Right lung (tissue), 5 donors: Measurements from ENCODE around the gene MRPL46. TPM values are rescaled to one million over a fixed set of nuclear protein-coding genes. Genes with fewer than 3 reads are reported as not detected.
"Not testable (repeated sequence)": the region's sequence is repeated elsewhere in the genome, so short reads cannot be mapped to it uniquely, and the experiment has no call there.

ENCODE experiments used
- DNase-seq, 2 donors: peaks; one replicate each; pipeline ENCODE4 v3.0.0-alpha.2; 2013
- polyA plus RNA-seq, 5 donors: library from polyadenylated mRNA; unstranded; fragments of 120-200 nt; gene quantifications; one replicate each; pipeline versions ENCODE4 v1.2.1 to v1.2.3, GENCODE V29; 2013; ENCODE audit warnings: inconsistent platforms in 1 of 5, low replicate concordance in 1 of 5; ENCODE audit not compliant: insufficient read length in 5 of 5, insufficient read depth in 1 of 5

MRPL46 gene
- polyA plus RNA-seq, 5 donors = 18.3 to 25.5 (median 24.1) TPM

- no peak for DNase-seq
These were observed 18.2 kb downstream of the MRPL46 start for GRCh38 chr15:88448991-88449461.

DNA sequence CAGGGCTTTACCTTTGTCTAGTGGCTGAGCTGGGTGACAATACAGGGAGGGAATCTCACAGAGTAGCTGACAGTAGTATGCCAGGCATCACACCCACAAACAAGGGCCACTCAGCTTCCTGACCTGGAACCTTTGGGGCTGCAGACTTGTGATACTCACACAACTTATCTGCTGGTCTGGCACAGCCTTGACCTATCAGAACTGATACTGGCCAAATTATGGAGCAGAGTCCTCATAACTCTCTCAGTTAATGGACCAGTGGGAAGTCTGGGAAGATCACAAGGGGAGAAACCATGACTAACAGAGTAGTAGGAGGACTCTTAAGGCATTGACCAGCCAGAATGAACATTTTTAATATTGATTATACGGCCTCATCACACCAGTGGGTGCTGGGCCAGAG lies 19.4 kb downstream of the MRPL46 start:
- DNase-seq = no peak

DNA sequence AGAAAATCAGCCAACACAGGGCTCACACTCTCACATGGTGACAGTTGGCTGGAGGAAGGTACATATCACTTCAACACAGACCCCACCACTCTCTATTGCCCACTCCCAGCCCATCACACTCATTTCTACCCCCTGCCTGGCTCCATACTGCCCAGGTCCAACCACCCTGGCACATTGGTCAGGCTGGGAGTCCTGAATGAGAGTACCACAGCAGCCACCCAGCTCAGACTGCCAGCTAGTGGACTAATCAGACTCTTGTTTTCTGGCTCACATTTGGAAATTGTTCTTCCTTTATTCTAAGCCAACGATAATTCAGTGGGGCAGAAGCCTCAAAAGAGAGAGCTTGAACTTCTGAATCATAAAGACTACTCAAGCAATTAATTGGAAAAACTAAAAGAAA lies 20.0 kb downstream of the MRPL46 start:
- DNase-seq = no peak

DNA sequence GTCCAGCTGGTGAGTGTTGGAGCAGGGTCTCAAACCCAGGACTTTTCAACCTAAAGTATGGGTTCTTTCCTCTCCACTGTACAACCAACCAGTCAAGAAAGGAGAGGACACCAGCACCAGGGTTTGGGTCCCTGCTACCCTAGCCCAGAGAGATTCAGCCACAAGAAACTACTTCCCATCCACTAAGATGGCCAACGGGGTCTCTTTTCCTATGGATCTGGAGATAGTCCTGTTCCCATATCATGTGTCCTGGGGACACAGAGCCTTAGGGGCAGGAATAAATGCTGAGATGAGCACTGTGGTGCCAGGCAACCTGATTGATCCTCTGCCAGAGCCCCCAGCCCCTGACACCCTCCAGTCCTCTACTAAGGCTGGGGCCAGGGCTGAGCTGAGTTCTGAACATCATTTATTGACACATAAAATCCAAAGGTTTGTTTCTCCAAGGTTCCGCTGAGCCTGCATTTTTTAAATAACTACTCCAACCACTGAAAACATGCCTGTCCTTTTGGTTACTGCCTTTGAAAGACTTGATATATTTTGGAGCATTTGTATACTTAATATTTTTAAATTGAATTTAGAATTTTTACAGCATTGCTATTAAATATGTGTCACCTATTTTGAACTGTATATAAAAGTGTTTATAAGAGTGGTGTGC lies 26.0 kb downstream of the MRPL46 start:
- DNase-seq = no peak

GRCh38 chr15:88440021-88440420 lies 27.2 kb downstream of the MRPL46 start:
- DNase-seq = no peak

- no peak for DNase-seq
These were observed 29.0 kb downstream of the MRPL46 start for GRCh38 chr15:88438181-88438580.

DNA sequence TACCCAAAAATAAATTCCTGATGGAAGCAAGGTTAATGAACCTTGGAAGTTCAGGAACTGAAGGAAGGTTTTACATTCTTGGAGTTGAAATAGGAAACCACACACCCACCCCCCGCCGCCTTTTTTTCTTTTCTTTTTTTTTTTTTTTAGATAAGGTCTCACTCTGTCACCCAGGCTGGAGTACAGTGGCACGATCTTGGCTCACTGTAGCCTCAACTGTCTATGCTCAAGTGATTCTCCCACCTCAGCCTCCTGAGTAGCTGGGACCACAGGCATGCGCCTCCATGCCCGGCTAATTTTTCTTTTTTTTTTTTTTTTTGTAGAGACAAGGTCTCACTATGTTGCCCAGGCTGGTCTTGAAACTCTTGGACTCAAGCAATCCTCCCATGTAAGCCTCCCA lies 33.1 kb downstream of the MRPL46 start:
- not testable (repeated sequence) for DNase-seq

DNA sequence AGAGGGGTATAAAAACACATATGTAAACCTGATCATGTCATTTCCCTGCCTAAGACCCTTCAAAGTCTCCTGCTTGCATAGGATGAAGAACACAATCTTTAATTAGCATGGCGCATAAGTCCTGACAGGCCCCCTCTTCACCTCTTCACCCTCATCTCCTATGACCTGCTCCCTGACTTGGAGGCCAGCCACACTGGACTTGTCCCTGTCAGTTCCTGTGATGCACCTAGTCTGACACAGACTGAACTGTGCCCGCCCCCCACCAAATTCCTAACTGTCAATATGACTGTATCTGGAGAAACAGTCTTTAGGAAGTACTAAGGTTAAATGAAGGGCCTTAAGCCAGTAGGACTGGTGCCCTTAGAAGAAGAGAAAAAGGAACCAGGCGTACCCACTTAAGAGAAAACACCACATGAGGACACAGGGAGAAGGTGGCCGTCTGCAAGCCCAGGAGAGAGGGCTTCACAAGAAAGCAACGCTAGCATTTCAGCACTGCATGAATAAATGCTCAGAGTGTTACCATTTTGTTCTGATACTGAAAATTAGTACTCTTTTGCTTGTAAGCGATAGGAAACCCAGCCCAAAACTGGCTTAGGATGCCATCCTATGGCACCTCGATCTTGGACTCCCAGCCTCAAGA lies 34.0 kb downstream of the MRPL46 start:
- DNase-seq = no peak

DNA sequence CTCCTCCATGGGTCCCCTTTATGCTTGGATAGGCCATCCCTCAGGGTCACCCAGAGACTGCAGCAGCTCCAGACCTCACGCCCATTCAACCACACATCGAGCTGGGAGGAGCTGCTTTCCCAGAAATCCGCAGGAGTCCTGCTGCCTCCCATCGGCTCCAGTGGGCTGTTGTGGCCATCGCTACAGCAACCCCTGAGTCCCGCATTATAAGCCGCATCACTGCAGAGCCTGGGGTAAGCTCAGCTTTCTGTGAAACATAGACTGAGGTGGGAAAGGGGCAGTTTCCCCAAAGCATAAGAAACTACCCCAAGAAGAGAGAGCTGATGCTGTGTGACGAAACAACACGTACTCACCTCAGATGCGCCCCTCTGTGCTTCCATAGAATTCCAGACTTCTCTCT lies 35.7 kb downstream of the MRPL46 start:
- no peak for DNase-seq

- no peak for DNase-seq
These were observed 37.1 kb downstream of the MRPL46 start for GRCh38 chr15:88430051-88430450.

DNA sequence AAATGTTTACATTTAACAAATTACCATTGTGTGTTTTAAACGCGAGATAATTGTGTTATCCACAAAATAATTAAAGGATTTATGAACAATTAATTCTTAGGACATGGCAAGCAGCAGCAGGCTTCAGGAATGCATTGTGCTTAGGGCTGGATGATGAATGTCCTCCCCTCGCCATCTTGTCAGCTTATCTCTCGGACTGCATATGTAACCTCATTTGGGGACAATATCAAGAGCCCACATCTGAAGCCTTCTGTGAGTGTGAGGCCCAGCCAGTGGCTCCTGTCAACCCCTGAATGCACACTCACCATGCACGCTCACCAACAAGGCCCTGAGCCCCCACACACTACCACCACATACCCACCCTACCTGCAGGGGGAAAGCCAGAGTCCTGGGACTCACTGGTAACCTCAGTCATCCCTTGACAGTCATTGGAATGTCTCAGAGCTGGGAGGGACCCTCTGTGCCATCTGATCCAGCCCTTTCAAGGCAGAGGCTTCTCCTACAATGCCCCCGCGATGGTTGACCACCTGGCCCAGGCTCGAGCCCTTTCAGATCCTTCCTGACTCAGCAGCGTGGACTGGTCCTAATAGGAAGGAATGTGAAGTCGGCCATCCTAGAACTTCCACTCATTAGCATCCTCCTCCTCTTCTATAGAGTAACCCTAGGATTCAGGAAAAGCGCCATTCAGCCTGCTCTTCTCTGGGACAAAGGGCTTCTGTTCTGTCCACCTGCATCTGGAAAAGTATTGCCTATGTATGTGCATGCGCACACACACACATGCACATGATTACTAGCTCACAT lies 38.2 kb downstream of the MRPL46 start:
- DNase-seq = no peak

- DNase-seq = no peak
These were observed 39.1 kb downstream of the MRPL46 start for GRCh38 chr15:88428053-88428452.

- no peak for DNase-seq
These were observed 40.9 kb downstream of the MRPL46 start for GRCh38 chr15:88426304-88426703.

GRCh38 chr15:88423331-88423730 lies 43.9 kb downstream of the MRPL46 start:
- DNase-seq = no peak

- no peak for DNase-seq
These were observed 47.4 kb downstream of the MRPL46 start for GRCh38 chr15:88419830-88420229.

Other genes starting within 250 kb of the MRPL46 start
- gene NTRK3, start 210.6 kb downstream of the MRPL46 start, polyA plus RNA-seq = 1 to 10 TPM; 6.9 to 9.9 (median 7.6) TPM
- 10 to 100 TPM; 36.1 to 47.1 (median 40.8) TPM for gene MRPS11, start 320 bp upstream of the MRPL46 start, polyA plus RNA-seq
- gene DET1, start 79.3 kb upstream of the MRPL46 start, polyA plus RNA-seq = 10 to 100 TPM; 12.4 to 16.4 (median 16.0) TPM
- gene AEN, start 154.0 kb upstream of the MRPL46 start, polyA plus RNA-seq = 1 to 10 TPM; 3.4 to 6.4 (median 5.2) TPM
- 1 to 10 TPM in 3 of 5 donors, under 1 TPM in 2; 0.79 to 2.6 (median 1.0) TPM for gene ISG20, start 171.6 kb upstream of the MRPL46 start, polyA plus RNA-seq